NCI-H510A treated with DMSO at 0.1 percent for 48 hours (cell line): ENCODE measurements around the gene DDTL.

ENCODE experiments used
- DNase-seq: peaks from one replicate; lab custom pipeline; 2025; lab: John Stamatoyannopoulos, UW

The DDTL gene

DNA sequence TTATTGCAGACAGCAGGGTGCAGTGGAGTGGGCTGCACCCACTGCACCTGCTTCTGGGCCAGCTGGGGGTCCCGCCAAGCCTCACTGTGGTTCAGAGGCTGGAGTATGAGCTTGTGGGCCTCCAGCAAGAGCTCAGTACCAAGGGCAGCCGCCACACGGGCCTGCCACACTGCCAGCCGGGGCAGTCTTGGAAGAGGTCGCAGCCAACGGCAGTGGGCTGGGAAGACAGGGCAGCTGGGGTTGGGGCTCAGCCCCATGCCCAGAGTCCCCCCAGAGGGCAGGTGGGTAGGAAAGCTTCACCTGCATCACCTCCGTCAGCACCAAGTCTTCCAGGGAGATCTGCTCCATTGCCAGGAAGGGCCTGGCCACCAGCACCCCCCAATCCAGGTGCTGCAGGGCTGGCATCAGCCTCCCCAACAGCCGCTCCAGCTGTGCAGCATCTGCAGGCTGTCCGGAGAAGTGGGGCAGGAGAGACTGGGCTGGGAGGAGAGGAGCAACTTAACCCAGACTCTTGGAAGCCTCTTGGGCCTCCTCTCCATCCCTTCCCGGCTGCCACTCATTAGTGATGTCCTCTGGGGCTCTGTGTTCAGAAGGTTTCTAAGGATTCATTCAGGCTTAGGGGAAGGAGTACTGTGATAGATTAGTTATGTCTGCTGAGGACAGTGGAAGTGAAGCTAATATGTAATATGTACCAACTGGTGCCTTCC, 39.7 kb downstream of the DDTL start:
- no peak for DNase-seq

DNA sequence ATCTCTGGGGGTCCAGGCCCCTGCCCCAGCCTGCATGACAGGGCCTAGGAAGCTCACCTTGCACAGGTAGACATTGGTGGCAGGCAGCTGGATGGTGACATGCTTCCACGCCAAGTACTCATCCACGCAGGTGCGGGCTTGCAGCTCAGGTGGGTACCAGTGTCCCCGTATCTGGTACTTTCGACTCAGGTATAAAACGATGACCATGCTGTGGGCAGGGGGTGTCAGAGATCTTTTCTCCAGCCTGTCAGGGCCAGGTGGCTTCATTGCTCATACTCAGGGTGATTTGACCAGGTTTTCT, 40.2 kb downstream of the DDTL start:
- no peak for DNase-seq

DNA sequence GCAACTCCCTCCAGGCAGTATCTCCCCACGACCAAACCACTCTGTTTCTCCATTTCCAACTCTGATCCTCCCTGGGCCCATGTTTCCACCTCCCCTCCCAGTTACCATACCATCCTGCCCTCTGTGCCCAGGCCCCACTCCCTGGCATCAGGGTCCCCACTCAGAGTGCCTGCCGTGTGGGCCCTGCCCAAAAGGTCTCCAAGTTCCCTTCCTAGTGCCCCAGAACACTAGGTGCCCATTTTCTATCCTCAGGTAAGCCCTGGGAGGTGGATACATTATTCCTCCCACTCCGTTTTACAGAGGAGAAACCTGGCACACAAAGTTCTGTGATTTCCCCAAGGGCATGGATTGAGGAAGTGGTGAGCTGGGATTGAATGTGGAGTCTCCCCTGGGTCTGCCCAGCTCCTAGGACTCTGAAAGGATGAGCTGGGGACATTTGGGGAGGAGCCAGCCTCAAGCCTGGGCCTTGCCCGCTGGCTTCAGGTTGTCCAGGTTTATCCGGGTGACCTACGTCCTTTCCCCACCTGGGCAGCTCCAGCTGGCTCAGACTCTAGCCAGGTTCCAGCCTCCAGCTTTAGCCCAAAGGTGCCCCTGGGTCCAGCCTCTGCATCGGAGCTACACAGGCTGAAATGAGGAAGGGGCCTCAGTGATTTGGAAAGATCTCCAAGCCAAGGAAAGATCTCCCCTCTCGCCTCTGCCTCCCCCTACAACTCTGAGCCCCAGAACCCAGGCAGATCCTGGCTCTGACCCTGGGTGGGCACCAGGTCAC, 40.7 kb downstream of the DDTL start:
- no peak for DNase-seq

DNA sequence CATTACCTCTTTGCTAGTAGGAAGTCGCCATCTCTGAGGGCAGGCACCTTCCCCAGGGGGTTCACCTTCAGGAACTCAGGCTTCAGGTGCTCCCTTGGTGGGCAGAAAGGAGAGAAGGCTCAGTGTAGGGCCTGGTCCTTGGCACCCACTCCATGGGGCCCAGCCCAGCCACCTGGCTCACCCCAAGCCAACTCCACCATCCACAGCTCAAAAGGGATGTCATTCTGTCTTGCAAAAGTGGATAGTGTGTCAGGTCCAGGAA, 41.3 kb downstream of the DDTL start:
- no peak for DNase-seq

DNA sequence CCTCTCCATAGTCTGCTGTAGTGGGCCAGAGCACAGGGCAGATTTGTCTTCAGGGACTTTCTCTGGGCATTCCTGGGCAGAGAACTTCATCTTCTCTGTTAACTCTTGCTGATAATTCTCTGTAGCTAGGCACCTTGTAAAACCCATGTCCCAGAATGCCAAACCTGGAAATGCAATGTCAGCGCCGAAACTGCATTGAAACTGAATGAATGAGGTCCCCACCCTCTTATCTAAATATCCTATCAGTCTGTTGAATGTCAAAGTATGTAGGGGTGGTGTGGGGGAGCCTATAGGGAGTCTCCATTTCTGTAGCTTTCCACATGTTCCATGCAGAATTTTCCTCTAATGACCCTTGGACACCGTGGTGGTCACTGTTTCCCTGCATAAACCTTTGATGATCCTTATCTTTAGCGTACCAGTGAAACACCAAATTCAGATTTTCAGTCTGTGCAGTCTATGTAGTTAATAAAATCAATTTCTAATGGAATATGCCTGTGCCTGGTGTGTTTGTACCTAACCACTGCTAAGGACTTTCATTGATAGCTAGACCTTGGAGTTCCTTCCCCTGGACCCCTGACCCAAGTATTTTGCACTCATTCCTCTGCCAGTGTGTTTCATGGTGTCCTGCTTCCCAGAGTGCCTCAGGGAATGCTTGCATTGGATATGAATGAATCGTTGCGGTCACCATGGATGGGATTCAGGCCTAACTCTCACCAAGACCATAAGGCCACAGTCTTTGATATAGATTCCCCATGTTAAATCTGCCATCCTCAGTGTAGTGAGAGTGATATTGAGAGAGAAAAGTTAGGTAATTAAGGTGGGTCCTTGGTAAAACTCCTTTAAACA, 41.9 kb downstream of the DDTL start:
- no peak for DNase-seq

DNA sequence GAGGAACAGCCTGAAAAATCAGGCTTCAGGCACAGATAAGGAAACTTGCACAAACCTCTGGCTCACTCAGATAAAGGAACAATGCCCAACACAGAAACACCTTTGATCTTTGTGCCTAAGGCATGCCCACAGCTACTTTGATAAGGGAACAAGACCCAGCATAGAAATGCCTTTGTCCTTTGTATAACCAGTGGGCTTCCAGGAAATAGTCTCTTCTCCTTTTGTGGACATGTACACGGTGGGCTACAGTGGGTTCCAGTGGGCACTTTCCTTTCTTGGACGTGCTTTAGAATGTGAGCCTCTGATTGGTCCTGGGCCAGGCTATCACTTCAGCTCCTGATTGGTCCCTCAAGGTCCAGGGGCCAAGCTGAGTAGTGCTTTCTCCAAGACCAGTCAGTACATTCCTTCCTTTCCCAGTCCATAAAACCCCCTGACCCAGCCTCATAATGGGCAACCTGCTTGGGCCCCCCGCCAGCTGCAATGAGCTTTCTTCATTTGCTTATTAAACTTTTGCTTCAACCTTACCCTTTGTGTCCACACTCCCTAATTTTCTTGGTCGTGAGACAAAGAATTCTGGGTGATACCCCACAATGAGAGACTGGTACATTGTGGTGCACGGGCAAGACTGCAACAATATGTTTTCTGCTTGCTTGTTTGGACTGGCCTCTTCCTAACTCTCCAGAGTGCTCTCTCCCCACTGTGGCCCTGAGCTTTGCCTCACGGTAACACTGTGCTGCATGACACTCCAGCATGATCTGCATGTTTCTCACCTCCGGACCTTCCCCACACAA, 42.7 kb downstream of the DDTL start:
- DNase-seq = no peak

DNA sequence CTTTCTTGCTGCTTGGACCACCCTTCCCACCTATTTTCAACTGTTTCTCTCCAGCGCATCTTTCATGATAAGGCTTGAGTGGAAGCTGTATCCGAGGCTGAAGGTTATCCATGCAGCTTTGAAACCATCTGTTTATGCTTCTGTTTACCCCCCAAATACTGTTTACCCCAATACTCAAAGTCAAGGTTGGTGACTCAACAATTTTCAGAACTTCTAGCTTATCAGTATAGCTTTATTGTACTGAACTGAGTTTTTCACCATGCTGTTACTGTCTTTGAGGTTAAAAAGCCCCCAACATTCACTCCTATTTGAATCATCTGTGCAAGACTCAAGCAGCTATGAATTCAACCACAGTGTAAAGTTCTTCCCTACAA, 43.3 kb downstream of the DDTL start:
- no peak for DNase-seq

DNA sequence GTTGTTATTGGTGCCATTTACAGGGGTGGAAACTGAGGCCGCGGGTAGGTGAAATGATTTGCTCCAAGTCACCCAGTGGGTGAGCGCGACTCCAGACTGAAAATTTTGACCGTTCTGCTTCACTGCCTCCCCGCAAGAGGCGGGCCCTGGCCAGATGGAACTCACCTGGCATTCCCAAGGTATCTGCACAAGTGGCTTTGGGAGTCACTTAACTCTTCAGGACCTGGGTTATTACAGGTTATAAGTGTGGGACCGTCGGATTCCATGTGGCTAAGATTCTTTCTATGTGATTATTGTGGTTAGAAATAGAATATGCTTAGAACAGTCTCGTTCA, 45.0 kb downstream of the DDTL start:
- DNase-seq = peak; percentile 13

DNA sequence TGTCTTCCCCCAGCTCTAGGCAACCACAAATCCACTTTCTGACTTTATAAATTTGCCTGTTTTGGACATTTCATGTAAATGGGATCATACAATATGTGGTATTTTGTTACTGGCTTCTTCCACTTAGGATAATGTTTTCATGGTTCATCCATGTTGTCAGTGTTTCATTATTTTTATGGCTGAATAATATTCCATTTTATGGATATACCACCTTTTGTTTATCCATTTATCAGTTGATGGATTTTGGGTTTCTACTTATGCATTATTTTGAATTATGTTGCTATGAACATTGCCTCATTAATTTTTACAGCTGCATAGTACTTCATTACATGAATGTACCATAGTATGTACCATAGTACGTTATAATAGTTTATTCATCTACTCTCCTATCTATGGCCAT, 49.5 kb downstream of the DDTL start:
- no peak for DNase-seq

DNA sequence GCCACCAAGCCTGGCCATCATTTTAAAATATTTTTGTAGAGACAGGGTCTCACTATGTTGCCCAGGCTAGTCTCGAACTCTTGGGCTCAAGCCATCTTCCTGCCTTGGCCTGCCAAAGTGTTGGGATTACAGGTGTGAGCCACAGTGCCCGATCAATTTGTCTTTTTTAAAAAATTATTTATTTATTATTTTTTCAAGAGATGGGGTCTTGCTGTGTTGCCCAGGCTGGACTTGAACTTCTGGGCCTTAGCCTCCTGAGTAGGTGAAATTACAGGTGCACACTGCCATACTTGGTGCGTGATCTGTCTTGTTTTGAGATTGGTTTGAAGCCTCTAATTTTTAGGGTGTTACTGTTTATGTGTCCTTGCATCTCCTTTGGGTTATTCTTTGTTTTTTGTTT, 54.6 kb downstream of the DDTL start:
- DNase-seq = no peak
